ENCODE measurements around the gene NCF4.
A peak's percentile ranks its signal among the peaks of the same experiment; 100 is the strongest.

The NCF4 gene

GRCh38 chr22:36897611-36898010 is 36.8 kb downstream of the NCF4 start:
- no peak for DNase-seq (ENCODE audit: low spot score)

GRCh38 chr22:36898690-36899089 is 37.9 kb downstream of the NCF4 start:
- DNase-seq (ENCODE audit: low spot score) = no peak

- DNase-seq (ENCODE audit: low spot score) = no peak
Observed at GRCh38 chr22:36899498-36899897, 38.7 kb downstream of the NCF4 start.

- no peak for DNase-seq (ENCODE audit: low spot score)
Observed at GRCh38 chr22:36900225-36900624, 39.4 kb downstream of the NCF4 start.

- no peak for DNase-seq (ENCODE audit: low spot score)
Observed at GRCh38 chr22:36900880-36901279, 40.1 kb downstream of the NCF4 start.

GRCh38 chr22:36901411-36902142 is 40.8 kb downstream of the NCF4 start:
- peak; percentile 12 for DNase-seq (ENCODE audit: low spot score)

- no peak for DNase-seq (ENCODE audit: low spot score)
Observed at GRCh38 chr22:36902143-36902926, 41.5 kb downstream of the NCF4 start.

GRCh38 chr22:36904260-36904880 is 43.6 kb downstream of the NCF4 start:
- DNase-seq (ENCODE audit: low spot score) = no peak

GRCh38 chr22:36907253-36908195 is 46.7 kb downstream of the NCF4 start:
- DNase-seq (ENCODE audit: low spot score) = no peak

GRCh38 chr22:36910461-36910860 is 49.7 kb downstream of the NCF4 start:
- DNase-seq (ENCODE audit: low spot score) = no peak

GRCh38 chr22:36911887-36912661 is 51.3 kb downstream of the NCF4 start:
- DNase-seq (ENCODE audit: low spot score) = no peak

- DNase-seq (ENCODE audit: low spot score) = no peak
Observed at GRCh38 chr22:36912694-36913426, 52.1 kb downstream of the NCF4 start.

- DNase-seq (ENCODE audit: low spot score) = no peak
Observed at GRCh38 chr22:36913427-36914389, 52.9 kb downstream of the NCF4 start, which contains the start of gene CSF2RB. TSS of gene CSF2RB (plus strand) at chr22:36913628. CDS start at chr22:36922208, 8,580 bp downstream.

GRCh38 chr22:36914390-36914752 is 53.6 kb downstream of the NCF4 start:
- no peak for DNase-seq (ENCODE audit: low spot score)

- no peak for DNase-seq (ENCODE audit: low spot score)
Observed at GRCh38 chr22:36916034-36916433, 55.2 kb downstream of the NCF4 start.

GRCh38 chr22:36918586-36919284 is 57.9 kb downstream of the NCF4 start:
- no peak for DNase-seq (ENCODE audit: low spot score)

GRCh38 chr22:36921309-36922104 is 60.7 kb downstream of the NCF4 start:
- DNase-seq (ENCODE audit: low spot score) = no peak
